GM10248 (cell line): ENCODE data around the gene GJC2.

Source experiments
- CTCF ChIA-PET: fragments of 300-600 bp; sonication (Branson Sonifier 250); formaldehyde crosslinking; extraction: SDS; loops from one replicate; lab custom pipeline; 2021; ENCODE audit warnings: antibody characterized with exemption; lab: Yijun Ruan, JAX
- POLR2A ChIA-PET: fragments of 350-650 bp; sonication (Branson Sonifier 250); formaldehyde crosslinking; extraction: SDS; loops from one replicate; lab custom pipeline; 2020; ENCODE audit warnings: antibody characterized with exemption; lab: Yijun Ruan, JAX
- DNase-seq: peaks from one replicate; pipeline ENCODE4 v3.0.0; 2012; ENCODE audit errors: extremely low spot score
- TF ChIP-seq, protein P1 (sequence below): IDR thresholded peaks from 2 replicates; pipeline ENCODE4 v1.5.1; 2012; ENCODE audit warnings: mild to moderate bottlenecking, low read depth; ENCODE audit errors: extremely low read depth, missing control alignments, control extremely low read depth

Gene GJC2

DNA sequence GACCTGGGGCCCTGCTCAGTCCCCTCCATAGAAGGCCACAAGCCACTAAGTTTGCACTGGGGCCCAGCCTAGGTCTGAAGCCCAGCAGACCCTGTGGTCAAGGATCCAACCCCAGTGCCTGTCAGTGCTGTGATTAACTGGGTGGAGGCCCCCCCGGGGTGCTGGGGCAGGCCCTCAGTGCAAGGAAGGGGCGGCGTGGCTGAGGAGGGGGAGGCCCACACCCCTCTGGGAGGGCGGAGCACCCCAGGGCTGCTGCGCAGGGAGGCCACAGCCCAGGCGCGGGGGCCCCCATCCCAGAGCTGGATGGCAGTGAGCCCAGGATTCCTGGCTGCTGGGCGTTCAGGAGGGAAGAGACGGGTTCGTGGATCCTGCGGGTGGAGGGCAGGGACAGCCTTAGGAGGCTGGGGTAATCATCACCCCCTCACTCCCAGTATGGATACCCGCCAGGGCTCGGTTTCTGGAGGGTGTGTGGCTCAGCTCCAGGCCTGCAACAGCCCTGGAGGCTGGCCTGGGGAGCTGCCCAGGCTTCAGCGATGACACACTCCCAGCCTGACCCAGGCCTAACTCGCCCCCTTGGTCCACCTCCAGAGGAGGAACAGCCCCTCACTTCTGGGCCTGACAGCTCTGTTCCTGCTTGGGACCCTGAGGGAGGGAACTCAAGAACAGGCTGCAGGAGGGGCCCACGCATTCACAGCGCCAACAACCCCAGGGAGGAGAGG is 890 bp downstream of the GJC2 start:
- TF ChIP-seq, protein P1, sequence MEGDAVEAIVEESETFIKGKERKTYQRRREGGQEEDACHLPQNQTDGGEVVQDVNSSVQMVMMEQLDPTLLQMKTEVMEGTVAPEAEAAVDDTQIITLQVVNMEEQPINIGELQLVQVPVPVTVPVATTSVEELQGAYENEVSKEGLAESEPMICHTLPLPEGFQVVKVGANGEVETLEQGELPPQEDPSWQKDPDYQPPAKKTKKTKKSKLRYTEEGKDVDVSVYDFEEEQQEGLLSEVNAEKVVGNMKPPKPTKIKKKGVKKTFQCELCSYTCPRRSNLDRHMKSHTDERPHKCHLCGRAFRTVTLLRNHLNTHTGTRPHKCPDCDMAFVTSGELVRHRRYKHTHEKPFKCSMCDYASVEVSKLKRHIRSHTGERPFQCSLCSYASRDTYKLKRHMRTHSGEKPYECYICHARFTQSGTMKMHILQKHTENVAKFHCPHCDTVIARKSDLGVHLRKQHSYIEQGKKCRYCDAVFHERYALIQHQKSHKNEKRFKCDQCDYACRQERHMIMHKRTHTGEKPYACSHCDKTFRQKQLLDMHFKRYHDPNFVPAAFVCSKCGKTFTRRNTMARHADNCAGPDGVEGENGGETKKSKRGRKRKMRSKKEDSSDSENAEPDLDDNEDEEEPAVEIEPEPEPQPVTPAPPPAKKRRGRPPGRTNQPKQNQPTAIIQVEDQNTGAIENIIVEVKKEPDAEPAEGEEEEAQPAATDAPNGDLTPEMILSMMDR: no peak
- DNase-seq: no peak
- CTCF ChIA-PET: interaction anchor here (0.9 to 2.1 kb wide), 6 partner anchors 8 to 16 kb away, joined by 3 to 7 read pairs (median 6); partner anchors contain the start of genes GUK1 and IBA57
- POLR2A ChIA-PET: no interaction called here

DNA sequence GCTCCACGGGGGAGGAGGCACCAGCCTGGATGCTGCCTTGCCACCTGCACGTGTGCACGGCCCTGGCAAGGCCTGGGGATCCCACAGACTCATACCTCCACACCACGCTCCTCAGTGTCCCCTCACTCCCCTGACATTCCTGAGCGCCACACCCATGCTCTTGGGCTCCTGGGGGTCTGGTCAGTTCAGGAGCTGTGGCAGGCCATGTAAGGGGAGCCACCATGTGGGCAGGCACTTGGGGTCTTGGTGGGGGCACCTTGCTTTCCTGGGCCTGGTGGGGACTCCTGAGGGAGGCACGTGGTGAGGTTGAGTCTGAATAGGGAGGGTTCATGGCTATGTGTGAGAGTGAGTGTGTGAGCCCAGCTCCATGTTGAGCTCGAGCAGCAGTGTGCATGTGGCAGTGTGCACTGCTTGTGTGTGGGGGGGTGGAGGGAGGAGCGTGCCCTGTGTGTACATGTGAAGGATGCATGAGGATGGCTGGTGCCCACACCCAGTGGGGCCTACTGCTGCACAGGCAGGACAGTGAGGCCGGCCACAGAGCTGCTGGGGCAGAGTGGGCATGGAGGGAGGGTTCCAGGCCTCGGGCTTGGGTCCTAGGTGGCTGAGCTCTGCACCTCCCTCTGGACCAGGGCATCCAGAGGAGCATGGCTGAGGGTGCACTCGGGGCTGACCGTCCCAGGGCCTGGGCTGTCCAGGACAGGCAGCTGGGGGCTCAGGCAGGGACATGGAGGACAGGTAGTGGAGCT is 1.6 kb downstream of the GJC2 start:
- ChIA-PET CTCF (interaction anchor here (0.7 to 2.1 kb wide), 6 partner anchors 8 to 21 kb away, joined by 3 to 7 read pairs (median 4); partner anchors contain the start of genes GUK1 and IBA57), POLR2A (interaction anchor here (2.4 kb wide), 1 partner anchor 14 kb away, joined by 8 read pairs; the partner anchor contains the start of gene IBA57)
- no peak for DNase-seq
- TF ChIP-seq, protein P1: no peak

DNA sequence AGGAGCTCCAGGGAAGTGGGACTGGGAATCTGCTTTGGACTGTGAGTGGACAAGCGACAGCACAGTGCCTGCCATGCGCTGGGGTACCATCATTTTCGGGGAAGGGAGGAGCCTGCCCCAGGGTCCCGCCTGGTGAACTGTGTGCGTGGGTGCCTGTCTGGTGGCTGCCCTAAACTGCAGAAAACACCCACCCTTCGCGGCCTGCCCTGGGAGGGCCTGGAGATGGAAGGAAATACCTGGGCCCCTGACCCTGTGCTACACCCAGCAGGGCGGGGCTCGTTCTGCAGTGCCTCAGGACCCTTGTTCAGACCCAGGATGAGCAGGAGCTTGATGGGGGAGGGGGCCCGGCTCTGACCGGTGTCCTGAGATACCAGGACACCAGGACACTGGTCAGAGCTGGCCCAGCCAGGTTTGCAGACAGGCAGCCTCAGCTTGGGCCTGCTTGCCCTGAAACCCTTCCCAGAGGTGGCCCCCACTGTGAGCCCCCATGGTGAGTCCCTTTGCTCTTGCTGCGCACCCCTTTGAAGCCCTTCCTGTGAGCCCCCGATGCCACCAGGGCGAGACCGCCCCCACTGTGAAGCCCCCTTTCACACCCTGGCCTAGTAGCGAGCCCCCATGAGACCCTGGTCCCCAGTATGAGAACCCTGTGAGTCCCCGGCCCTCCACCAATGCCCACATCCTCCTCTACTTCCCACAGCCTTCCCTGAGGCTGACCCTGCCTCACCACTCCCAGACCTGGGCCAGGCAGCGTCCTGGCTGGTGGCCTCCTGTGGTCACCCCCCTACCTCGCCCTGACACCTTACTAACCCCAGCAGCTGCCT is 2.6 kb downstream of the GJC2 start:
- POLR2A ChIA-PET: interaction anchor here (2.4 kb wide), 1 partner anchor 13 kb away, joined by 8 read pairs; the partner anchor contains the start of gene IBA57
- CTCF ChIA-PET: interaction anchor here (0.7 to 2.1 kb wide), 6 partner anchors 9 to 22 kb away, joined by 3 to 7 read pairs (median 6); partner anchors contain the start of gene IBA57
- DNase-seq: no peak
- TF ChIP-seq, protein P1: no peak

DNA sequence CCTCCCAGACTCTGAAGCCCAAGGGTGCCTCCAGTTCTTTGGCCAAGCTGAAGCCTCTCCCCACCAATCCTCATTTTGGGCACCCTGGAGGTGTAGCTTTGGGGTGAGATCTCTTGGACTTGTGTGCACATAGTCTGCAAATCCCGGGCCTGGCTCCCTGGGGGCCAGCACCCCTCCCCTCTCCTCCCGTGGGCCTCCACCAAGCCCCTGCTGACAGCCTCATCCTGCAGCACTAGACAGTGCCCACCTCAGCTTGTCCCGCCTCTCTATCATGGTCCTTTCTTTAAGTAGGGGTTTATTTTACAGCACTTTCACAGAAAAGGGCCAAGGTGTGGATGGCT is 3.2 kb downstream of the GJC2 start:
- TF ChIP-seq, protein P1: no peak
- POLR2A ChIA-PET: interaction anchor here (0.6 to 2.4 kb wide), 2 partner anchors 12 to 305 kb away, joined by 4 to 8 read pairs; partner anchors contain the start of gene IBA57
- CTCF ChIA-PET: interaction anchor here (1.6 to 2.1 kb wide), 2 partner anchors 10 to 22 kb away, joined by 5 to 6 read pairs; no protein-coding TSS in a partner anchor
- no peak for DNase-seq

DNA sequence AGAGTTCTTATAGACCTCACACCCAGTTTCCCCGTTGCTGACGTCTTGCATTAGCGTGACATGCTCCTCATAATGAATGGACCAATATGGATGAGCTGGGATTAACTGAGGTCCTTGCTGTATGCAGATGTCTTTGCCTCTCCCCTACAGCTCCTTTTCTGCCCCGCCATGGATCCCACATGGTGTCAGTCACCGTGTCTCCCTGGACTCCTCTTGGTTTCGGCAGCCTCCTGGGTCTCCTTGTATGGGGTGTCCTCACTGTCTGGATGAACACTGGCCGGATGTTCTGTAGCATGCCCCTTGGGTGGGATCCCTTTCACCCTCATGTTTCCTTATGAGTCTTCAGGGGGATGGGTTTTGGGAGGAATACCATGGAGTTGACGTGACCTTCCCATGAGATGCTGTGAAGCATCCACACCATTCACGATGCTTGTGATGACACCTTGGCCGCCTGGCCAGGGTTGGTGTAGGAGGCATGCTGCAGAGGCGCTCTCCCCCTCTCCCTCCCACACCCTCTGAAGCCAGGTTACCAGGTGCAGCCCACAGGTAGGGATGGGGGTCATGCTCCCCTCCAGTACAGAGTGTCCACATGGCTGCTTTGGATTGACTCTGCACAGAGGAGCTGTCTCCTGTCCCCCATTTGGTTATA is 4.4 kb downstream of the GJC2 start:
- DNase-seq: no peak
- POLR2A ChIA-PET: interaction anchor here (0.7 kb wide), 2 partner anchors 365 to 606 kb away, joined by 3 to 4 read pairs; no protein-coding TSS in a partner anchor
- TF ChIP-seq, protein P1: no peak
- CTCF ChIA-PET: interaction anchor here (0.8 to 2.2 kb wide), 3 partner anchors 10 to 13 kb away, joined by 3 to 13 read pairs (median 5); partner anchors contain the start of gene IBA57
